ENCODE data around the gene BCL2L15.

- no peak for TF ChIP-seq EZH2 (IDR thresholded peaks at IDR 0.05)
- TF ChIP-seq, protein P1, sequence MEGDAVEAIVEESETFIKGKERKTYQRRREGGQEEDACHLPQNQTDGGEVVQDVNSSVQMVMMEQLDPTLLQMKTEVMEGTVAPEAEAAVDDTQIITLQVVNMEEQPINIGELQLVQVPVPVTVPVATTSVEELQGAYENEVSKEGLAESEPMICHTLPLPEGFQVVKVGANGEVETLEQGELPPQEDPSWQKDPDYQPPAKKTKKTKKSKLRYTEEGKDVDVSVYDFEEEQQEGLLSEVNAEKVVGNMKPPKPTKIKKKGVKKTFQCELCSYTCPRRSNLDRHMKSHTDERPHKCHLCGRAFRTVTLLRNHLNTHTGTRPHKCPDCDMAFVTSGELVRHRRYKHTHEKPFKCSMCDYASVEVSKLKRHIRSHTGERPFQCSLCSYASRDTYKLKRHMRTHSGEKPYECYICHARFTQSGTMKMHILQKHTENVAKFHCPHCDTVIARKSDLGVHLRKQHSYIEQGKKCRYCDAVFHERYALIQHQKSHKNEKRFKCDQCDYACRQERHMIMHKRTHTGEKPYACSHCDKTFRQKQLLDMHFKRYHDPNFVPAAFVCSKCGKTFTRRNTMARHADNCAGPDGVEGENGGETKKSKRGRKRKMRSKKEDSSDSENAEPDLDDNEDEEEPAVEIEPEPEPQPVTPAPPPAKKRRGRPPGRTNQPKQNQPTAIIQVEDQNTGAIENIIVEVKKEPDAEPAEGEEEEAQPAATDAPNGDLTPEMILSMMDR (IDR thresholded peaks at IDR 0.05): no peak
- no peak for TF ChIP-seq EZH2phosphoT487 (IDR thresholded peaks at IDR 0.05)
Measured at GRCh38 chr1:113934511-113935055, 47.2 kb upstream of the BCL2L15 start.
